ENCODE measurements around the gene TPM4.

The TPM4 gene

DNA sequence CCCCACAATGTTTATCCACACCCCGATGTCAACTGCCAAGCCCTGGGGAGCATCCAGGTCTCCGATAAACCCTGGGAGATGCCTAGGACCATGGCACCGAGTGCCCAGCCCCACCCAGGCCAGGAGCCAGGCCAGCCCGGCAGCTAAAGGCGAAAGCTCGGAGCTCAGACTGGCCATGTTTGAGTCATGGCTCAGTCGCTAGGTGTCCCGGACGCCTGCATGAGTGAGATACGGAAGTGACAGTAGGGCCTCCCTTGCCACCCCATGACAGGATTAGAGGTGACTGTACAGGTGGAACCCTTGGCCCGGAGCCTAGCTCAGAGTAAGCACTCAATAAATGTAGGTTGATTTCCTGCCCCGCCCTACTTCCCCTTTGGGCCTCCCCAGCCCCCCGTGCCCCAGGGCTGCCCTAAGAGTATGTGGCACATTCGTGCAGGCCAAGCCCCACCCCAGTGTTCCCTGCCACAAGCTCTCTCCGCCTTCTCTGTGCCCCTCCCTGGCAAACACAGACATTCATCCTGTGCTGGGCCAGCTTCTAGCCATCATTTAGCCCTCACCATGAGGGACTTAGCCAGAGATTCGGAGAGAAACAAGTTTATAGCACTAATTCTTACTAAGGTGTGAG lies 5.8 kb upstream of the TPM4 start:
- Histone ChIP-seq H3K23ac (ENCODE audit: low read length) (no peak overlapping the region), H3K79me2 (ENCODE audit: control insufficient read depth, insufficient read depth, low read length) (no peaks in the 10 kb centered on the region), H3K27ac (ENCODE audit: low read depth, low read length) (no peak overlapping the region), H3K79me1 (ENCODE audit: low read length) (peaks cover under 1% of the 10 kb centered on the region), H2BK15ac (replicated peaks; ENCODE audit: low read depth) (no peak overlapping the region), H3K9ac (ENCODE audit: low read length) (no peak overlapping the region), H4K8ac (ENCODE audit: low read depth, low read length) (no peak overlapping the region), H3K56ac (ENCODE audit: low read length) (no peak overlapping the region), H3K4me1 (ENCODE audit: control insufficient read depth, low read depth, low read length) (no peaks in the 10 kb centered on the region), H3K4me3 (ENCODE audit: low read length) (no peak overlapping the region), H3K4me2 (ENCODE audit: low read length) (no peak overlapping the region), H2BK120ac (ENCODE audit: low read depth, low read length) (no peak overlapping the region), H2AK5ac (ENCODE audit: low read length) (no peak overlapping the region), H3K18ac (ENCODE audit: low read length) (no peak overlapping the region), H4K5ac (ENCODE audit: low read length) (no peak overlapping the region), H2BK5ac (ENCODE audit: low read length) (no peak overlapping the region), H3K27me3 (ENCODE audit: insufficient read depth, low read length, poor library complexity) (no peaks in the 10 kb centered on the region), H3K36me3 (ENCODE audit: control insufficient read depth, insufficient read depth, low read length) (no peaks in the 10 kb centered on the region), H3K4ac (ENCODE audit: low read depth, low read length) (no peak overlapping the region)
- no peak for DNase-seq
- no CpG with 5 or more reads among the region's 16 CpGs for WGBS (ENCODE audit: extremely low coverage, insufficient coverage, low lambda C conversion rate)

DNA sequence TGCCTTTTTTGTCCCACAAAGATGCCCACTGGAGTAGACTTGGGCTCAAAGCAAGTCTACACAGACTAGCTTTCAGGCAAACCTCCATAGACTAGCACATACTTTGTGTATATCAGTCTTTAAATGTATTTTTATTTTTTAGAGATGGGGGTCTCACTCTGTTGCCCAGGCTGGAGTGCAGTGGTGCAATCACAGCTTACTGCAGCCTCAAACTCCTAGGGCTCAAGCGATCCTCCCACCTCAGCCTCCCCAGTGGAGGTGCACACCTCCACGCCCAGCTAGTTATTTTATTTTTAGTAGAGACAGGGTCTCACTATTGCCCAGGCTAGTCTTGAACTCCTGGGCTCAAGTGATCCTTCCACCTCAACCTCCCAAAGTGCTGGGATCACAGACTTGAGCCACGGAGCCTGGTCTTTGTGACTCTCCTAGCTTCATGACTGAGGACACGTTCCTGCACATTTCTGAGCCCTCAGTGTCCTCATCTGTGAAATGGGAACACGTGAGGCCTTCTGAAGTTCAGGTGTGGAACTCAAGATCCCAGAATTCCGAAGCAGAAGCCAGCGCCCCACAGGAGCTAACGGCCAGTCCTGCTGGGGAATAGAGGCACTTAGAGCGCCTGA lies 5.1 kb upstream of the TPM4 start:
- Histone ChIP-seq H3K27me3 (ENCODE audit: insufficient read depth, low read length, poor library complexity) (no peaks in the 10 kb centered on the region), H3K56ac (ENCODE audit: low read length) (no peak overlapping the region), H2BK120ac (ENCODE audit: low read depth, low read length) (no peak overlapping the region), H3K4ac (ENCODE audit: low read depth, low read length) (no peak overlapping the region), H4K5ac (ENCODE audit: low read length) (no peak overlapping the region), H3K79me1 (ENCODE audit: low read length) (peaks cover 3% of the 10 kb centered on the region), H2BK15ac (replicated peaks; ENCODE audit: low read depth) (no peak overlapping the region), H3K18ac (ENCODE audit: low read length) (no peak overlapping the region), H2AK5ac (ENCODE audit: low read length) (no peak overlapping the region), H4K8ac (ENCODE audit: low read depth, low read length) (no peak overlapping the region), H3K27ac (ENCODE audit: low read depth, low read length) (no peak overlapping the region), H3K36me3 (ENCODE audit: control insufficient read depth, insufficient read depth, low read length) (no peaks in the 10 kb centered on the region), H3K4me3 (ENCODE audit: low read length) (no peak overlapping the region), H3K9ac (ENCODE audit: low read length) (no peak overlapping the region), H3K4me2 (ENCODE audit: low read length) (no peak overlapping the region), H2BK5ac (ENCODE audit: low read length) (no peak overlapping the region), H3K79me2 (ENCODE audit: control insufficient read depth, insufficient read depth, low read length) (no peaks in the 10 kb centered on the region), H3K4me1 (ENCODE audit: control insufficient read depth, low read depth, low read length) (no peaks in the 10 kb centered on the region), H3K23ac (ENCODE audit: low read length) (peak overlapping the region; percentile 17)
- no peak for DNase-seq
- WGBS (ENCODE audit: extremely low coverage, insufficient coverage, low lambda C conversion rate): no CpG with 5 or more reads among the region's 9 CpGs

GRCh38 chr19:16073481-16073880 lies 2.8 kb upstream of the TPM4 start:
- Histone ChIP-seq H3K4me1 (ENCODE audit: control insufficient read depth, low read depth, low read length) (no peaks in the 10 kb centered on the region), H2BK5ac (ENCODE audit: low read length) (no peak overlapping the region), H3K4me2 (ENCODE audit: low read length) (no peak overlapping the region), H4K8ac (ENCODE audit: low read depth, low read length) (no peak overlapping the region), H3K4me3 (ENCODE audit: low read length) (no peak overlapping the region), H3K27ac (ENCODE audit: low read depth, low read length) (no peak overlapping the region), H3K23ac (ENCODE audit: low read length) (peak overlapping the region; percentile 66), H3K4ac (ENCODE audit: low read depth, low read length) (no peak overlapping the region), H2BK15ac (replicated peaks; ENCODE audit: low read depth) (no peak overlapping the region), H3K36me3 (ENCODE audit: control insufficient read depth, insufficient read depth, low read length) (no peaks in the 10 kb centered on the region), H3K56ac (ENCODE audit: low read length) (no peak overlapping the region), H3K79me1 (ENCODE audit: low read length) (peaks cover 3% of the 10 kb centered on the region), H4K5ac (ENCODE audit: low read length) (no peak overlapping the region), H2AK5ac (ENCODE audit: low read length) (no peak overlapping the region), H2BK120ac (ENCODE audit: low read depth, low read length) (no peak overlapping the region), H3K79me2 (ENCODE audit: control insufficient read depth, insufficient read depth, low read length) (peaks cover 17% of the 10 kb centered on the region), H3K18ac (ENCODE audit: low read length) (no peak overlapping the region), H3K27me3 (ENCODE audit: insufficient read depth, low read length, poor library complexity) (no peaks in the 10 kb centered on the region), H3K9ac (ENCODE audit: low read length) (no peak overlapping the region)
- DNase-seq: no peak
- no CpG with 5 or more reads among the region's 7 CpGs for WGBS (ENCODE audit: extremely low coverage, insufficient coverage, low lambda C conversion rate)

DNA sequence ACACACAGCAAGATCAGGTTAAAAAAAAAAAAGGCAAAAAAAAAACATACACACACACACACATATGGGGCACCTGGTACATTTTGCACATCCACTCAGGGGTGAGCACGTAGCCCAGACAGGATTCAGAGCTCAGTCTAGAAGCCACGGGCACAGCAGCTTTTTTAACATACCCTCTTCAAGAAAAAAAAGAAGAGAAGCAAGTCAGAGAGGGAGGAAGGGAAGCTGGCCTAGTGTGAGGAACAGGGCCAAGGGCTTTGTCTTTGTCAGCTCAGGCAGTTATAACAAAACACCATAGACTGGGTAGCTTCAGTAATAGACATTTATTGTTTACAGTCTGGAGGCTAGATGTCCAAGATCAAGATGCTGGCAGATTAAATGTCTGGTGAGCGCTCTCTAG lies 2.3 kb upstream of the TPM4 start:
- peaks cover 3% of the 10 kb centered on the region for H3K79me1 ChIP-seq (ENCODE audit: low read length)
- H4K8ac ChIP-seq (ENCODE audit: low read depth, low read length): no peak overlapping the region
- no CpG with 5 or more reads among the region's 3 CpGs for WGBS (ENCODE audit: extremely low coverage, insufficient coverage, low lambda C conversion rate)
- H2BK15ac ChIP-seq (replicated peaks; ENCODE audit: low read depth): no peak overlapping the region
- H3K4ac ChIP-seq (ENCODE audit: low read depth, low read length): no peak overlapping the region
- no peak for DNase-seq
- no peak overlapping the region for H2AK5ac ChIP-seq (ENCODE audit: low read length)
- peaks cover 22% of the 10 kb centered on the region for H3K79me2 ChIP-seq (ENCODE audit: control insufficient read depth, insufficient read depth, low read length)
- H3K27me3 ChIP-seq (ENCODE audit: insufficient read depth, low read length, poor library complexity): no peaks in the 10 kb centered on the region
- no peaks in the 10 kb centered on the region for H3K36me3 ChIP-seq (ENCODE audit: control insufficient read depth, insufficient read depth, low read length)
- H4K5ac ChIP-seq (ENCODE audit: low read length): no peak overlapping the region
- no peak overlapping the region for H3K56ac ChIP-seq (ENCODE audit: low read length)
- no peak overlapping the region for H3K4me3 ChIP-seq (ENCODE audit: low read length)
- no peak overlapping the region for H2BK120ac ChIP-seq (ENCODE audit: low read depth, low read length)
- H2BK5ac ChIP-seq (ENCODE audit: low read length): no peak overlapping the region
- H3K4me2 ChIP-seq (ENCODE audit: low read length): no peak overlapping the region
- H3K18ac ChIP-seq (ENCODE audit: low read length): no peak overlapping the region
- H3K4me1 ChIP-seq (ENCODE audit: control insufficient read depth, low read depth, low read length): peaks cover 1% of the 10 kb centered on the region
- H3K27ac ChIP-seq (ENCODE audit: low read depth, low read length): no peak overlapping the region
- no peak overlapping the region for H3K9ac ChIP-seq (ENCODE audit: low read length)
- H3K23ac ChIP-seq (ENCODE audit: low read length): no peak overlapping the region

GRCh38 chr19:16074488-16075365 lies 1.6 kb upstream of the TPM4 start:
- no peak overlapping the region for H2BK15ac ChIP-seq (replicated peaks; ENCODE audit: low read depth)
- no peak overlapping the region for H3K18ac ChIP-seq (ENCODE audit: low read length)
- H2BK5ac ChIP-seq (ENCODE audit: low read length): no peak overlapping the region
- no peak for DNase-seq
- no peaks in the 10 kb centered on the region for H3K27me3 ChIP-seq (ENCODE audit: insufficient read depth, low read length, poor library complexity)
- peaks cover 3% of the 10 kb centered on the region for H3K79me1 ChIP-seq (ENCODE audit: low read length)
- no peak overlapping the region for H3K4me2 ChIP-seq (ENCODE audit: low read length)
- WGBS (ENCODE audit: extremely low coverage, insufficient coverage, low lambda C conversion rate): no CpG with 5 or more reads among the region's 10 CpGs
- H3K36me3 ChIP-seq (ENCODE audit: control insufficient read depth, insufficient read depth, low read length): no peaks in the 10 kb centered on the region
- H4K8ac ChIP-seq (ENCODE audit: low read depth, low read length): no peak overlapping the region
- H3K4ac ChIP-seq (ENCODE audit: low read depth, low read length): no peak overlapping the region
- H3K79me2 ChIP-seq (ENCODE audit: control insufficient read depth, insufficient read depth, low read length): peaks cover 29% of the 10 kb centered on the region
- no peak overlapping the region for H3K9ac ChIP-seq (ENCODE audit: low read length)
- no peak overlapping the region for H2BK120ac ChIP-seq (ENCODE audit: low read depth, low read length)
- H2AK5ac ChIP-seq (ENCODE audit: low read length): no peak overlapping the region
- no peak overlapping the region for H3K23ac ChIP-seq (ENCODE audit: low read length)
- H4K5ac ChIP-seq (ENCODE audit: low read length): no peak overlapping the region
- H3K56ac ChIP-seq (ENCODE audit: low read length): no peak overlapping the region
- no peak overlapping the region for H3K4me3 ChIP-seq (ENCODE audit: low read length)
- no peak overlapping the region for H3K27ac ChIP-seq (ENCODE audit: low read depth, low read length)
- peaks cover 4% of the 10 kb centered on the region for H3K4me1 ChIP-seq (ENCODE audit: control insufficient read depth, low read depth, low read length)

Data from mesendoderm (in vitro differentiated cells).